ENCODE data around the gene EEFSEC. TPM values are rescaled to one million over a fixed set of nuclear protein-coding genes. Genes with fewer than 3 reads are reported as not detected.

EEFSEC gene
- total RNA-seq, 1 donor from 2014 or later, result 2.6 TPM

DNA sequence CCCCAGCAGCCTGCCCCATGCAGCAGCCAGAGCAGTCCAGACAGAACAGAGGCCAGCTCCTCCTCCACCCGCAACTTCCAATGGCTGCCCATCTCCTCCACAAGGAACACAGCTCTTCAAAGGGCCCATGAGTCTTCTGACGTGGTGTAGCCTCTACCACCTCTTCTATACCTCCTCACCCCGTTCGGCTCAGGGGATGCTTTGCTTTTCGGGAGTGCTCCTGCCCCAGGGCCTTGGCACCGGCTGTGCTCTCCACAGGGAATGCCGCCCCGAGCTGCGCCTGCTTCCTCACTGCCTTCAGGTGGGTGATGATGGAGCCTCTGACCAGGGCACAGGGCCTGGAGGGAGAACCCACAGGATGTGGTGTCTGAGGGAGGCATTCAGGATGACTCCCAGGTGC lies 298.8 kb downstream of the EEFSEC start:
- no peaks in the 10 kb centered on the region for H3K9me3 ChIP-seq (ENCODE audit: control insufficient read depth in 3 of 3, low read length in 3 of 3)
- H3K27me3 ChIP-seq (ENCODE audit: control insufficient read depth in 3 of 3, insufficient read depth in 3 of 3, low read length in 3 of 3), result peaks cover 6 to 40% (median 33%) of the 10 kb centered on the region in 3 donors
- no peak overlapping the region for H3K9ac ChIP-seq (ENCODE audit: low read depth in 1 of 3, low read length in 3 of 3)
- no peak overlapping the region for H3K27ac ChIP-seq (ENCODE audit: low read depth, low read length)
- no peak overlapping the region for H3K4me3 ChIP-seq (ENCODE audit: low read length in 3 of 3)
- H3K36me3 ChIP-seq (ENCODE audit: control insufficient read depth in 3 of 3, insufficient read depth in 3 of 3, low read length in 3 of 3), result no peaks in the 10 kb centered on the region
- H3K4me1 ChIP-seq (ENCODE audit: control insufficient read depth in 3 of 3, insufficient read depth in 3 of 3, low read length in 3 of 3), result no peaks in the 10 kb centered on the region

DNA sequence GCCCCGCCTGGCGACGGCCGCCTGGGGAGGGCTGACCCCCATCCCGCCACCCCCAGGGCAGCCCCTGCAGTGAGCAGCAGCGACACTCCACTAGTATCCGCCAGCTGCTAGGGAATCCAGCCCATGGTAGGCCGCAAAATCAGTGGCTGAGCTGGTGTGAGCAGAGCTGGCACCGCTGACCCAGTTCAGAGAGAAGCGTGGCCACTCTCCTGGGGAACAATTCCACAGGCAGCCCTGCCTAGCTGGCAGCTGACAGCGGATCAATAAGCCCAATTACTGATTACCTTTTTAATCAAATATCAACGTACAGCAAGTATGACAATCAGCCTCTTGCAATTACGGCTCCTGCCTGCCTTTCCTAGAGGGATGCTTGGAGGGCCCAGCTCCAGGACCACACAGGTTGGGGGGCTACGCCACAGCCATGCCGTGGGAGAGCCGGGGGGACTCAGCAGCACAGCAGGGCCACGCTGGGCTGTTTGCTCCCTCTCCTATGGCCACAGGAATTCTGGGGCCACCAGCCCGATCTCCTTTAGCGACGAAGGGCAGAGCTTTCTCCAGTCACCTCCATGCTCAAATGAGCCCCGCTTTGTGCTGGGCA lies 299.5 kb downstream of the EEFSEC start:
- Histone ChIP-seq H3K4me3 (ENCODE audit: low read length in 3 of 3) (no peak overlapping the region), H3K27me3 (ENCODE audit: control insufficient read depth in 3 of 3, insufficient read depth in 3 of 3, low read length in 3 of 3) (peaks cover 6 to 42% (median 33%) of the 10 kb centered on the region in 3 donors), H3K27ac (ENCODE audit: low read depth, low read length) (no peak overlapping the region), H3K9me3 (ENCODE audit: control insufficient read depth in 3 of 3, low read length in 3 of 3) (no peaks in the 10 kb centered on the region), H3K36me3 (ENCODE audit: control insufficient read depth in 3 of 3, insufficient read depth in 3 of 3, low read length in 3 of 3) (no peaks in the 10 kb centered on the region), H3K9ac (ENCODE audit: low read depth in 1 of 3, low read length in 3 of 3) (no peak overlapping the region), H3K4me1 (ENCODE audit: control insufficient read depth in 3 of 3, insufficient read depth in 3 of 3, low read length in 3 of 3) (no peaks in the 10 kb centered on the region)

DNA sequence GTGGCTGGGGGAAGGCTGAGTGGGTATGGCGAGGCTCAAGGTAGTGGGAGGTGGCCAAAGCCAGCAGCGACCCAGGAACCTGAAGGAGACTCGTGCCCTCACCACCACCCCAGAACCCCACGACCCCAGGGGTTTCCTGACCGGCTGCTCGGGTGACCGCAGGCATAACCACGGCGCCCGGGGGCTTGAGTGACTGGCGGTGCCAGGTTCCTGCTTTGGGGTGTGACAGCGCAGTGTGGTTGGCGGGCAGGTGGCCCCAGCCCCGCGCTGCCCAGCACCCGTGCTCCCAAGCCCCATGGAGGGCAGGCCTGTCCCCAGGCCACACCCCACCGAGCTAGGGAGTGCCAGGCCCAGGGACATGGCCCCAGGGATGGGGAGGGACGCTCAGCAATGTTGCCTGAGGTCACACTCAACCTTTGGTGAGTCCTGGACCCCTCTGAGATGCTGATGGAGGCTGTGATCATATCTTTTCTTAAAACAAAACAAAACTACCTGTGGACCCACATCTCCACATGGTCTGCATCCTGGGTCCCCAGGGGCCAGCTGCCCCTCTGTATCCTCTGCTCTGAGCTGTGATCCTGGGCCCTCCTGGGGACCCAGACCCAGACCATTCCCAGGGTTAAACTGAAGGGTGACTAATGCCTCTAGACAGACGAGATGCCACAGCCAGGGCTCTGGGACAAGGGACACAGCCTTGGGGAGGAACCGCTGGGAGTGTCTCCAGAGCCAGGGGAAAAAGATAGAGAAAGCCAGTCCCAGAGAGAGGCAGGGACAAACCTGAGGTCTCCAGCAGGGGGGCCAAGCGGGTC lies 300.4 kb downstream of the EEFSEC start:
- Histone ChIP-seq H3K4me1 (ENCODE audit: control insufficient read depth in 3 of 3, insufficient read depth in 3 of 3, low read length in 3 of 3) (no peaks in the 10 kb centered on the region), H3K27ac (ENCODE audit: low read depth, low read length) (no peak overlapping the region), H3K4me3 (ENCODE audit: low read length in 3 of 3) (no peak overlapping the region), H3K9me3 (ENCODE audit: control insufficient read depth in 3 of 3, low read length in 3 of 3) (no peaks in the 10 kb centered on the region), H3K9ac (ENCODE audit: low read depth in 1 of 3, low read length in 3 of 3) (no peak overlapping the region), H3K36me3 (ENCODE audit: control insufficient read depth in 3 of 3, insufficient read depth in 3 of 3, low read length in 3 of 3) (no peaks in the 10 kb centered on the region), H3K27me3 (ENCODE audit: control insufficient read depth in 3 of 3, insufficient read depth in 3 of 3, low read length in 3 of 3) (peaks cover 5 to 46% (median 31%) of the 10 kb centered on the region in 3 donors)

DNA sequence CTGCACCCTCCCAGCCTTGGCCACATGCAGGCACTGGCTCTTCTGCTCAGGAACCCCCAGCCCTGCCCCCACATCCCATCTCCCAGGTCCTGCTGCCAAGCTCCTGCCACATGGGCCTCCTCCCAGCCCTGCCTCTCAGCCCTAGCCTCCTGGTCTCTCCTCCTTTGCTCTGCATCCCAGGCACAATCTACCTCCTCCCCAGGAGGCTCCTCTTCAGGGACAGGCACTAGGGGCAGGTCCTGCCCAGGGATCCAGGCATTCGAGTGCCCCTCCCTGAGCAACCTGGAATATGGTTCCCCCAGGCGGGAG lies 301.0 kb downstream of the EEFSEC start:
- Histone ChIP-seq H3K27me3 (ENCODE audit: control insufficient read depth in 3 of 3, insufficient read depth in 3 of 3, low read length in 3 of 3) (peaks cover 3 to 51% (median 30%) of the 10 kb centered on the region in 3 donors), H3K9me3 (ENCODE audit: control insufficient read depth in 3 of 3, low read length in 3 of 3) (no peaks in the 10 kb centered on the region), H3K4me1 (ENCODE audit: control insufficient read depth in 3 of 3, insufficient read depth in 3 of 3, low read length in 3 of 3) (no peaks in the 10 kb centered on the region), H3K27ac (ENCODE audit: low read depth, low read length) (no peak overlapping the region), H3K4me3 (ENCODE audit: low read length in 3 of 3) (no peak overlapping the region), H3K36me3 (ENCODE audit: control insufficient read depth in 3 of 3, insufficient read depth in 3 of 3, low read length in 3 of 3) (no peaks in the 10 kb centered on the region), H3K9ac (ENCODE audit: low read depth in 1 of 3, low read length in 3 of 3) (no peak overlapping the region)

DNA sequence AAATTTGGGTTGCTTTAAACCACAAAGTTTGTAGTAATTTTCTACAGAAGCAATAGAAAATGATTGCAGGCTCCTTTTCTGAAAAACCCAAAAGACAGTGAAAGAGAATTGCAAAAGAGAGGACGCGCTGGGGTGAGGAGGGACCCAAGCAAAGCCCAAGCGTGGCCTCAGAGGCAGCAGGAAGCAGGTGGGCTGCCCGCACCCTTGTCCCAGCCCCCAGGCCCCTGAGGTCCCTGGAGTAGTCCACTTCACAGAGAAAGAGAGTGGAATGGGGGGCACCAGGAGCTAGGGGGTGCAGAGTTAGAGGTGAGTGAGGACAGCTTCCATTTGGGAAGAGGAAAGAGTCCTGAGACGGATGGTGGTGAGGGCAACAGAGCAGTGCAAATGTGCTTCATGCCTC lies 301.8 kb downstream of the EEFSEC start:
- peaks cover 0 to 53% (median 30%) of the 10 kb centered on the region in 3 donors for H3K27me3 ChIP-seq (ENCODE audit: control insufficient read depth in 3 of 3, insufficient read depth in 3 of 3, low read length in 3 of 3)
- H3K4me1 ChIP-seq (ENCODE audit: control insufficient read depth in 3 of 3, insufficient read depth in 3 of 3, low read length in 3 of 3), result no peaks in the 10 kb centered on the region
- no peak overlapping the region for H3K9ac ChIP-seq (ENCODE audit: low read depth in 1 of 3, low read length in 3 of 3)
- H3K36me3 ChIP-seq (ENCODE audit: control insufficient read depth in 3 of 3, insufficient read depth in 3 of 3, low read length in 3 of 3), result no peaks in the 10 kb centered on the region
- no peak overlapping the region for H3K27ac ChIP-seq (ENCODE audit: low read depth, low read length)
- no peak overlapping the region for H3K4me3 ChIP-seq (ENCODE audit: low read length in 3 of 3)
- no peaks in the 10 kb centered on the region for H3K9me3 ChIP-seq (ENCODE audit: control insufficient read depth in 3 of 3, low read length in 3 of 3)

DNA sequence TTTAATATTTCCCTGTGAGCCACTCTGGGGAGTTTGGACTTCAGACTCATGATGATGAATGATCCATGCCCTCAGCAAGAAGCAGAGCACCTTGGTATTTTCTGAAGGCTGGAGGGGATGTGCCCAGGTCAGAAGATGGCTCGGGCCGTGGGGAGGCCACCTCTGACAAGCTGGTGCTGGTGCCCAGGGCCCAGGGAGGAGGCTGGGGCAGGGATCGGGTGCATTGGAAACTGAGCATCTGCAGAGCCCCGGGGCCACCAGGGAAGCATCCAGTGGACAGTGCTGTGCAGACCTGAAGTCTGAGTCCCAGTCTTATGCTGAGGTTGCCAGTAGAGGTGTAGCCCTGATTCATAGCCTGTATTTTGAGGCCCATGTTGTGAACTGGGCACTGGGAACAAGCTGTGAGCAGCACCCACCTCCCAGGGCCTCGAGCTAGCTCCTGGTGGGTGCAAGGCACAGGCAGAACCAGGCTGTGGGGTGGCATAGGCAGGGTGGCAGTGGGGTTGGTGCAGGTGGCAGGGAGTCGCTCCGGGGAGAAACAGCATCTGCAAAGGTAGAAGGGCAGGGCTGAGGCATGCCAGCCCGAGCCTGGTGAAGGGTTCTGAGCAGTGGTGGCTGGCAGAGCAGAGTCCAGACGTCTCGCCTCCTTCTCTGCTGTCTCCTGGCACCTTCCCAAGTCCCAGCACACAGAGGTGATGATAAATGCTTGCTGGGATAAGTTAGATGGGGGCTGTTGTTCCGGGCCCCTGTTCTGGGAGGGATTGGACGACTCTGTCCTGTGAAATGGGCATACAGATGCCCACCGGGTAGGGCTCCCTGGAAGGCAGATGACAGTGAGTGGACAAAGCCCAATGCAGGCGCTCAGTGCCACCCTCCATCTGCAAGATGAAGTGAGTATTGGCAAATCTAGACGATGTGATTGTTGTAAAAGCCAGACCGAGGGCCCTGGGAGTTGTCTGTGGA lies 302.8 kb downstream of the EEFSEC start:
- no peaks in the 10 kb centered on the region for H3K4me1 ChIP-seq (ENCODE audit: control insufficient read depth in 3 of 3, insufficient read depth in 3 of 3, low read length in 3 of 3)
- no peak overlapping the region for H3K27ac ChIP-seq (ENCODE audit: low read depth, low read length)
- no peak overlapping the region for H3K4me3 ChIP-seq (ENCODE audit: low read length in 3 of 3)
- no peaks in the 10 kb centered on the region for H3K9me3 ChIP-seq (ENCODE audit: control insufficient read depth in 3 of 3, low read length in 3 of 3)
- H3K9ac ChIP-seq (ENCODE audit: low read depth in 1 of 3, low read length in 3 of 3), result no peak overlapping the region
- no peaks in the 10 kb centered on the region for H3K36me3 ChIP-seq (ENCODE audit: control insufficient read depth in 3 of 3, insufficient read depth in 3 of 3, low read length in 3 of 3)
- H3K27me3 ChIP-seq (ENCODE audit: control insufficient read depth in 3 of 3, insufficient read depth in 3 of 3, low read length in 3 of 3), result peaks cover 0 to 52% (median 28%) of the 10 kb centered on the region in 3 donors

DNA sequence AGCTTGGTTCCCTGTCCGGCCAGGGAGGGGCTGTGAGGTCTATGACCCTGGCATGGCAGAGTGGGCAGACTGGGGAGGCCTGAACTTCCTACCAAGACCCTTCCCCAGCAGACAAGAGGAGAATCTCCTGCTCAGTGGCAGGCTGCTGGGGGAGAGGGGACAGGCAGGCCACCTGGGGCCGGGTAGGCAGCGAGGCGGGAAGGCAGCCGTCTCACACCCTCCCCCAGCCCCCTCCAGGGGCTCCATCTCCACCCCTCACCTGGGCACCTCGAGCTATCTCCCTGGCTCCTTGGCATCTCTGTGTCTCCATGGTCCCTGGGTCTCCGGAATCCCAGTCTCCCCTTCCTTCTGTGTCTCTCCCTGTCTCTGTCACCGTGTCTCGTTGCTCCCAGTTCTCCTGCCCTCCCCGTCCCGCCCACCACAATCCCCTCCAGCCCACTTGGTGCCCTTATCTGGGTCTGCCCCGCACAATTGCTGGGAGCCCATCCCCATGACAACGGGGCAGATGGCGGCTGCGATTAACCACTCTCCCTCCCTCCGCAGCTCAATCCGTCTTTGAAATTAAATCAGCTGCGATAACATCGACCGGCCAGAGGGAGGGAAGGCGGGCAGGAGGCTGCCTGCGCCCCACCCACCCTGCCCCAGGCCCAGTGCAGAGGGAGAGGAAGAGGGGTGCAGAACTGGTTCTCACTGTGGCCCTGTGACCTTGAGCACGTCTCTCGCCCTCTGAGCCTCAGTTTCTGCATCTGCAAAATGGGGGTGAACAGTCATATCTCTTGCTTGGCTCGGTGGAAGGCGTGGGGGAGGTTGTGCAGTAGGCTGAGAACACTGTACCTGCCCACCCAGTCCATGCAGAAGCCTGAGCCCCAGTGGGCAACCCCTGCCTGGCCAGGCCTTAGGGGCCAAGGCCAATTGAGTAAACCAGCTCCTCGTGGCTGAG lies 303.8 kb downstream of the EEFSEC start:
- Histone ChIP-seq H3K27me3 (ENCODE audit: control insufficient read depth in 3 of 3, insufficient read depth in 3 of 3, low read length in 3 of 3) (peaks cover 0 to 54% (median 28%) of the 10 kb centered on the region in 3 donors), H3K36me3 (ENCODE audit: control insufficient read depth in 3 of 3, insufficient read depth in 3 of 3, low read length in 3 of 3) (no peaks in the 10 kb centered on the region), H3K27ac (ENCODE audit: low read depth, low read length) (no peak overlapping the region), H3K4me3 (ENCODE audit: low read length in 3 of 3) (no peak overlapping the region), H3K9me3 (ENCODE audit: control insufficient read depth in 3 of 3, low read length in 3 of 3) (no peaks in the 10 kb centered on the region), H3K9ac (ENCODE audit: low read depth in 1 of 3, low read length in 3 of 3) (no peak overlapping the region), H3K4me1 (ENCODE audit: control insufficient read depth in 3 of 3, insufficient read depth in 3 of 3, low read length in 3 of 3) (no peaks in the 10 kb centered on the region)

DNA sequence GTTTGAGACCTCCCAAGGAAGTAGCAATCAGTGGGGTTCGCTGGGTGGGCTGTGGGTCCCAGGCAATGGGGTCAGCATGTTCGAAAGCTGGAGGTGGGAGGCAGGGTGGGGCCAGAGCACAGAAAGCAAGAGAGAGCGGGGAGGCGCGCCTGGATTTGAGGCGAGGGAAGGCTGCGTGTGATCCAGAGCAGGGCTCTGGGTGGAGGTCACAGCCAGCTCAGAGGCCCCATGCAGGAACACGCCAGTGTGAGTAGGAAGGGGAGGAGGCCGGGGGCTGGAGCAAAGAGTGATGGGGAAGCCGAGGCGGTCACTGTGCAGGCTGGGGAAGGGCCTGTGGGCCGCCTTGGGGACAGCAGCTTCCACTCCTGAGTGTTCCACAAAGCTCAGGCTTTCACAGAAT lies 304.7 kb downstream of the EEFSEC start:
- peaks cover 0 to 50% (median 27%) of the 10 kb centered on the region in 3 donors for H3K27me3 ChIP-seq (ENCODE audit: control insufficient read depth in 3 of 3, insufficient read depth in 3 of 3, low read length in 3 of 3)
- no peak overlapping the region for H3K9ac ChIP-seq (ENCODE audit: low read depth in 1 of 3, low read length in 3 of 3)
- H3K36me3 ChIP-seq (ENCODE audit: control insufficient read depth in 3 of 3, insufficient read depth in 3 of 3, low read length in 3 of 3), result no peaks in the 10 kb centered on the region

More for the DNA sequence above, 304.7 kb downstream of the EEFSEC start:
- Histone ChIP-seq H3K4me1 (ENCODE audit: control insufficient read depth in 3 of 3, insufficient read depth in 3 of 3, low read length in 3 of 3) (no peaks in the 10 kb centered on the region), H3K9me3 (ENCODE audit: control insufficient read depth in 3 of 3, low read length in 3 of 3) (no peaks in the 10 kb centered on the region), H3K4me3 (ENCODE audit: low read length in 3 of 3) (no peak overlapping the region), H3K27ac (ENCODE audit: low read depth, low read length) (no peak overlapping the region)

All from skeletal muscle tissue (tissue), 4 donors.